CD8-positive, alpha-beta memory T cell (primary cell): ENCODE measurements around the gene PRRT4. TPM values are rescaled to one million over a fixed set of nuclear protein-coding genes. Genes with fewer than 3 reads are reported as not detected.
A peak's percentile ranks its signal among the peaks of the same experiment; 100 is the strongest.

Experiments
- CTCF ChIA-PET: fragments of 350-600 bp; sonication (Branson Sonifier 250); formaldehyde crosslinking; loops from one replicate; lab custom pipeline; 2021; ENCODE audit warnings: antibody characterized with exemption; lab: Charles Lee
- POLR2A ChIA-PET: fragments of 350-600 bp; sonication (Branson Sonifier 250); formaldehyde crosslinking; loops from one replicate; lab custom pipeline; 2021; ENCODE audit warnings: antibody characterized with exemption; lab: Charles Lee
- DNase-seq, 5 donors: peaks; one replicate each; pipeline versions ENCODE4 v3.0.0 to v3.0.0-alpha.2; 2020 to 2022; ENCODE audit warnings: mixed read lengths in 1 of 5
- H3K27ac ChIP-seq: one replicate; pipeline ENCODE4 v1.7.0; 2013; ENCODE audit warnings: low read depth, mild to moderate bottlenecking, low read length, moderate library complexity
- H3K27me3 ChIP-seq: 2 replicates; pipeline ENCODE4 v1.7.0; 2013; ENCODE audit warnings: low read length, mild to moderate bottlenecking; ENCODE audit not compliant: insufficient read depth, poor library complexity, severe bottlenecking
- H3K36me3 ChIP-seq: 2 replicates; pipeline ENCODE4 v1.7.0; 2013; ENCODE audit warnings: mild to moderate bottlenecking, low read length, moderate library complexity; ENCODE audit not compliant: insufficient read depth
- H3K4me1 ChIP-seq: 2 replicates; pipeline ENCODE4 v1.7.0; 2013; ENCODE audit warnings: mild to moderate bottlenecking, low read length, moderate library complexity; ENCODE audit not compliant: insufficient read depth
- H3K4me3 ChIP-seq: 2 replicates; pipeline ENCODE4 v1.7.0; 2013; ENCODE audit warnings: mild to moderate bottlenecking, low read length
- H3K9me3 ChIP-seq: 2 replicates; pipeline ENCODE4 v1.7.0; 2013; ENCODE audit warnings: mild to moderate bottlenecking, low read length
- H3K27ac Mint-ChIP-seq, 8 donors: one replicate each; pipeline ENCODE4 v1.8.0; 2020 to 2021; ENCODE audit warnings: mixed read lengths in 8 of 8, mild to moderate bottlenecking in 6 of 8, inconsistent platforms in 3 of 8, moderate library complexity in 3 of 8
- H3K27me3 Mint-ChIP-seq, 2 donors: one replicate each; pipeline ENCODE4 v1.8.0; 2020 to 2021; ENCODE audit warnings: mixed read lengths in 2 of 2, mild to moderate bottlenecking in 1 of 2, moderate library complexity in 1 of 2
- H3K36me3 Mint-ChIP-seq, 3 donors: one replicate each; pipeline ENCODE4 v1.8.0; 2020 to 2021; ENCODE audit warnings: mixed read lengths in 3 of 3, inconsistent platforms in 1 of 3, mild to moderate bottlenecking in 1 of 3
- H3K4me1 Mint-ChIP-seq, 3 donors: one replicate each; pipeline ENCODE4 v1.8.0; 2020 to 2021; ENCODE audit warnings: mixed read lengths in 3 of 3, inconsistent platforms in 1 of 3, mild to moderate bottlenecking in 1 of 3
- H3K4me3 Mint-ChIP-seq, 7 donors: one replicate each; pipeline ENCODE4 v1.8.0; 2020 to 2021; ENCODE audit warnings: mixed read lengths in 7 of 7, mild to moderate bottlenecking in 6 of 7, moderate library complexity in 4 of 7, inconsistent platforms in 2 of 7
- H3K9me3 Mint-ChIP-seq, 5 donors: one replicate each; pipeline ENCODE4 v1.8.0; 2020 to 2022; ENCODE audit warnings: mixed read lengths in 5 of 5, mild to moderate bottlenecking in 3 of 5, moderate library complexity in 2 of 5, inconsistent platforms in 1 of 5
- polyA plus RNA-seq: library from polyadenylated mRNA; unstranded; fragments of 300-500 nt; fragmentation: Illumina TruSeq; gene quantifications from one replicate; pipeline ENCODE4 v1.2.3, GENCODE V29; 2021
- total RNA-seq, 2 experiments: library from RNA; stranded (reverse); gene quantifications; one replicate each; pipeline ENCODE4 v1.2.3, GENCODE V29; 2021

The PRRT4 gene
- total and polyA plus RNA-seq, 3 experiments from 2014 or later, result 0.09 to 0.35 (median 0.22) TPM

DNA sequence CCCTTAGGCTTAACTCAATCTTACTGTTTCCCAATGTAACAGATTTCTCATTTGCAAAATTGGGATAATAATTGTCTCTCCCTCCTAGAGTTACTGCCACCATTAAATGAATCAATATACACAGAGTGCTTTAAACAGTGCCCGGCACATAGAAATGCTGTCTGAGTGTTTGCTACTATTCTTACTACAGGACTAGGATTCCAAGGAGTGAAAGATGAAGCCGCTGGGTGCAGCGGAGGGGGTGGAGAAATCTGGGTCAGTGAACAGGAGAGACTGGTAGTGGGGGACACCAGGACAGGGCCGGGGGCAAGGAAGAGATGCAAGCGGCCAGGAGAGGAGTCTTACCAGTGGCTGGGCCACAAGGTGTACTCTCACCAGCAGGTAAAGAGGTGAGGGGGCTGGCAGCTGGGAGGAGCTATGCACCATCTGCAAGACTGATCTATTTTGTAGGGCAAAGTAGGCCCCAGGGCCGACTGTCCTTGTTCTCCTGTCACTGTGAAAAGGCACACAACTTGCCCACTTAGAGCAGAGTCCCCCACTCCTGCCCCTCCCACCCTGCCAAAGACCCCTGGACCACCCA lies 18.5 kb upstream of the PRRT4 start:
- H3K27ac ChIP-seq, result no peak overlapping the region
- H3K9me3 Mint-ChIP-seq, result no peaks in the 10 kb centered on the region
- no peaks in the 10 kb centered on the region for H3K4me1 ChIP-seq
- POLR2A ChIA-PET, result no interaction called here
- no peaks in the 10 kb centered on the region for H3K27me3 ChIP-seq
- peaks cover 0 to 2% of the 10 kb centered on the region in 2 donors for H3K27me3 Mint-ChIP-seq
- no peaks in the 10 kb centered on the region for H3K36me3 Mint-ChIP-seq
- CTCF ChIA-PET, result interaction anchor here (1.3 to 2.3 kb wide), 2 partner anchors 7 to 36 kb away, joined by 4 to 8 read pairs; partner anchors contain the start of gene RBM28
- H3K36me3 ChIP-seq, result no peaks in the 10 kb centered on the region
- H3K4me3 ChIP-seq, result no peak overlapping the region
- H3K4me3 Mint-ChIP-seq, result no peak overlapping the region
- no peak for DNase-seq
- H3K4me1 Mint-ChIP-seq, result no peaks in the 10 kb centered on the region
- H3K27ac Mint-ChIP-seq, result peak overlapping the region in 3 of 8 donors; percentile 28 to 60 (median 46)
- no peaks in the 10 kb centered on the region for H3K9me3 ChIP-seq

DNA sequence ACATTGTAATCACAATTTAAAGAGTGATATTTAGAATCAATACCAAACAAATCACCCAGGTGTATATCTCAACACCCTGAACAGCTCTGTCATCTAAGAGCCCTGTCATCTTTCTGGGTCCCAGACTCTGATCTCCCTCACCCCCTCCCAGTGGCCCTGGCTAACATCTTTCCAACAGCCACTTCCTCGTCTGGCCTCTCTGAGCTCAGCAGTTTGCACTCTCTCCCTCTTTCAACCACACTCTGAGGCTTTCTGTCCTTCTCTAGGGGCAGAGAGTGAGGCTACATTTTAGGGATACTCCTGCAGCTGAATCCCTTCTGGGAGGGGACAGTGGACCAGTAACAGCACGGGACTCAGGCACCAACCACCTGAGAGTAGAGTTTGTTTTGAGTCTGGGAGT lies 17.1 kb upstream of the PRRT4 start:
- Mint-ChIP-seq H3K4me3 (no peak overlapping the region), H3K27me3 (peaks cover 2 to 4% of the 10 kb centered on the region in 2 donors), H3K36me3 (peaks cover 0 to 2% (median 0%) of the 10 kb centered on the region in 3 donors), H3K9me3 (peaks cover 0 to 2% (median 0%) of the 10 kb centered on the region in 5 donors), H3K27ac (no peak overlapping the region), H3K4me1 (no peaks in the 10 kb centered on the region)
- Histone ChIP-seq H3K4me3 (no peak overlapping the region), H3K4me1 (no peaks in the 10 kb centered on the region), H3K27me3 (no peaks in the 10 kb centered on the region), H3K9me3 (no peaks in the 10 kb centered on the region), H3K36me3 (no peaks in the 10 kb centered on the region), H3K27ac (no peak overlapping the region)
- POLR2A ChIA-PET, result no interaction called here
- CTCF ChIA-PET, result interaction anchor here (2.3 kb wide), 1 partner anchor 9 kb away, joined by 8 read pairs; no protein-coding TSS in a partner anchor
- no peak for DNase-seq

DNA sequence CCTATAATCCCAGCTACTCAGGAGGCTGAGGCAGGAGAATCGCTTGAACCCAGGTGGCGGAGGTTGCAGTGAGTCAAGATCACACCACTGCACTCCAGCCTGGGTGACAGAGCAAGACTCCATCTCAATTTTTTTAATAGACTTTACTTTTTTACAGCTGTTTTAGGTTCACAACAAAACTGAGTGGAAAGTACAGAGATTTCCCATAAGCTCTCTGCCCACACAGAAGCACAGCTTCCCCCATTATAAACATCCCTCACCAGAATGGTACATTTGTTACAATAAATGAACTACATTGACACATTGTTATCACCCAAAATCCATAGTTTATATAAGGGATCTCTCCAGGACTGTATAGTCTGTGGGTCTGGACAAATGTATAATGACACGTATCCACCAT lies 14.6 kb upstream of the PRRT4 start:
- no peak overlapping the region for H3K27ac ChIP-seq
- H3K9me3 ChIP-seq, result no peaks in the 10 kb centered on the region
- H3K9me3 Mint-ChIP-seq, result peaks cover 0 to 2% (median 0%) of the 10 kb centered on the region in 5 donors
- peaks cover 3 to 7% of the 10 kb centered on the region in 2 donors for H3K27me3 Mint-ChIP-seq
- DNase-seq, result no peak
- no peak overlapping the region for H3K4me3 Mint-ChIP-seq
- POLR2A ChIA-PET, result no interaction called here
- no peaks in the 10 kb centered on the region for H3K4me1 ChIP-seq
- H3K4me1 Mint-ChIP-seq, result no peaks in the 10 kb centered on the region
- no peaks in the 10 kb centered on the region for H3K27me3 ChIP-seq
- H3K36me3 ChIP-seq, result no peaks in the 10 kb centered on the region
- no peak overlapping the region for H3K27ac Mint-ChIP-seq
- CTCF ChIA-PET, result interaction anchor here (1.4 to 1.7 kb wide), 2 partner anchors 12 to 51 kb away, joined by 3 to 4 read pairs; no protein-coding TSS in a partner anchor
- peaks cover 0 to 2% (median 0%) of the 10 kb centered on the region in 3 donors for H3K36me3 Mint-ChIP-seq
- H3K4me3 ChIP-seq, result no peak overlapping the region

DNA sequence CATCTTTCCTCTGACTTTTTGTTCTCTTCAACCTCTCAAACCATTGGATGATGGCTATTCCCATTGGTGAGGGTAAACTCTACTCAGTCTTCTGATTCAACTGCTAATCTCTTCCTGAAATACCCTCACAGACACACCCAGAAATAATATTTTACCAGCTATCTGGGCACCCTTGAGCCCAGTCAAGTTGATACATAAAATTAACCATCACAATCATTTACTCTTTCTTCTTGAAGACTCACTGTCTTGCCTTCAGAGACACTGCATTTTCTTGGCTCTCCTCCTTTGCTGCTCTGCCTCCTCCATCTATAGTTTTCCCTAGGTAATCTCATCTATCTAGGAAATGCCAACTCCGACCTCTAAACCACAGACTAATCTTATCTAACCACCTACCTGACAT lies 12.6 kb upstream of the PRRT4 start:
- CTCF ChIA-PET, result interaction anchor here (1.5 to 3.0 kb wide), 2 partner anchors 13 to 24 kb away, joined by 3 to 13 read pairs; no protein-coding TSS in a partner anchor
- no peak overlapping the region for H3K4me3 ChIP-seq
- H3K9me3 ChIP-seq, result no peaks in the 10 kb centered on the region
- H3K36me3 ChIP-seq, result no peaks in the 10 kb centered on the region
- no peaks in the 10 kb centered on the region for H3K27me3 ChIP-seq
- Mint-ChIP-seq H3K9me3 (peaks cover 0 to 2% (median 0%) of the 10 kb centered on the region in 5 donors), H3K27ac (no peak overlapping the region), H3K27me3 (peaks cover 3 to 7% of the 10 kb centered on the region in 2 donors), H3K4me3 (no peak overlapping the region), H3K36me3 (peaks cover 0 to 2% (median 0%) of the 10 kb centered on the region in 3 donors), H3K4me1 (no peaks in the 10 kb centered on the region)
- no peak for DNase-seq
- no peaks in the 10 kb centered on the region for H3K4me1 ChIP-seq
- POLR2A ChIA-PET, result no interaction called here
- H3K27ac ChIP-seq, result no peak overlapping the region

DNA sequence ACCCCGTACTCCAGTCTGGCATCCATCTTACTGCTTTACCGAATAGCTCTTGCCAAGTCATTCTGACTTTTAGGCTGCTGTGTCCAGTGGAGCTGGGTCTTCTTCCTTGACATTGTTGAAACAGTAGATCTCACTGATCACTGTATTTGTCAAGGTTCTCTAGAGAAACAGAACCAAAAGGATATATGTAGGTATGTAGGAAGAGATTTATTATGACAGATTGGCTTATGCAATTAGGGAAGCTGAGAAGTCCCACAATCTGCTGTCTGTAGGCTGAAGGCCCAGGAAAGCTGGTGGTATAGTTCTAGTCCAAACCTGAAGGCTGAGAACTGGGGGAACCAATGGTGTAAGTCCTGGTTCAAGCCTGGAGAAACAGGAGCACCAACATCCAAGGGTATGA lies 12.1 kb upstream of the PRRT4 start:
- no peaks in the 10 kb centered on the region for H3K9me3 ChIP-seq
- Mint-ChIP-seq H3K27ac (peak overlapping the region in 1 of 8 donors; percentile 29), H3K9me3 (peaks cover 0 to 2% (median 0%) of the 10 kb centered on the region in 5 donors), H3K4me1 (no peaks in the 10 kb centered on the region), H3K4me3 (no peak overlapping the region), H3K27me3 (peaks cover 3 to 7% of the 10 kb centered on the region in 2 donors), H3K36me3 (peaks cover 0 to 2% (median 0%) of the 10 kb centered on the region in 3 donors)
- no peaks in the 10 kb centered on the region for H3K36me3 ChIP-seq
- no peak overlapping the region for H3K4me3 ChIP-seq
- H3K27me3 ChIP-seq, result no peaks in the 10 kb centered on the region
- H3K4me1 ChIP-seq, result no peaks in the 10 kb centered on the region
- no peak for DNase-seq
- no peak overlapping the region for H3K27ac ChIP-seq
- ChIA-PET POLR2A (no interaction called here), CTCF (interaction anchor here (1.1 to 3.0 kb wide), 5 partner anchors 10 to 26 kb away, joined by 3 to 13 read pairs (median 4); no protein-coding TSS in a partner anchor)

DNA sequence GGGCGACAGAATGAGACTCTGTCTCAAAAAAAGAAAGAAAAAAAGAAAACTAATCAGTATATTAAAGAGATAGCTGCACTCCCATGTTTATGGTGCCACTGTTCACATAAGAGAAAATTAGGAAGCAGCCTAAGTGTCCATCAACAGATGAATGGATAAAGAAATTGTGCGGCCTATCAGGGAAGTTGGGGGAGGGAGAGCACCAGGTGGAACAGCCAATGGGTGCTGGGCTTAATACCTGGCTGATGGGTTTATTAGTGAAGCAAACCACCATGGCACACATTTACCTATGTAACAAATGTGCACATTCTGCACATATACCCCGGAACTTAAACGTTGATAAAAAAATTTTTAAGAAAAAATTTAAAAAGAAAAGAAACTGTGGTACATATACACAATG lies 9.0 kb upstream of the PRRT4 start:
- Histone ChIP-seq H3K9me3 (no peaks in the 10 kb centered on the region), H3K27me3 (no peaks in the 10 kb centered on the region), H3K4me1 (no peaks in the 10 kb centered on the region), H3K27ac (no peak overlapping the region), H3K36me3 (no peaks in the 10 kb centered on the region), H3K4me3 (no peak overlapping the region)
- ChIA-PET POLR2A (no interaction called here), CTCF (no interaction called here)
- Mint-ChIP-seq H3K9me3 (peaks cover 0 to 2% (median 0%) of the 10 kb centered on the region in 5 donors), H3K27ac (peak overlapping the region in 1 of 8 donors; percentile 59), H3K4me3 (no peak overlapping the region), H3K36me3 (peaks cover 0 to 2% (median 0%) of the 10 kb centered on the region in 3 donors), H3K4me1 (no peaks in the 10 kb centered on the region), H3K27me3 (peaks cover 13 to 31% of the 10 kb centered on the region in 2 donors)
- DNase-seq, result no peak

DNA sequence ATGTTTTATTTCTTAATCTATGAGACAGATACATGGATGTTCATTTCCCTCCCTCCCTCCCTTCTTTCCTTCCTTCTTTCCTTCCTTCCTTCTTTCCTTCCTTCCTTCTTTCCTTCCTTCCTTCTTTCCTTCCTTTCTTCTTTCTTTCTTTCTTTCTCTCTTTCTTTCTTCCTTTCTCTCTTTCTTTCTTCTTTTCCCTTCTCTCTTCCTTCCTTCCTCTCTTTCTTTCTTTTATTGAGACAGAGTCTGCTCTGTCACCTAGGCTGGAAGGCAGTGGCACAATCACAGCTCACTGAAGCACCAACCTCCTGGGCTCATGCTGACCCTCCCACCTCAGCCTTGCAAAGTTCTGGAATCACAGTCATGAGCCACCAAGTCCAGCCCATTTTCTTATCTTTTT lies 5.5 kb upstream of the PRRT4 start:
- no peak overlapping the region for H3K27ac Mint-ChIP-seq
- H3K36me3 Mint-ChIP-seq, result no peaks in the 10 kb centered on the region
- H3K27ac ChIP-seq, result no peak overlapping the region
- H3K36me3 ChIP-seq, result no peaks in the 10 kb centered on the region
- H3K27me3 ChIP-seq, result peaks cover 19% of the 10 kb centered on the region
- H3K4me3 ChIP-seq, result no peak overlapping the region
- no peak for DNase-seq
- H3K4me1 Mint-ChIP-seq, result peaks cover 4 to 12% (median 7%) of the 10 kb centered on the region in 3 donors
- H3K9me3 Mint-ChIP-seq, result no peaks in the 10 kb centered on the region
- ChIA-PET POLR2A (no interaction called here), CTCF (no interaction called here)
- H3K9me3 ChIP-seq, result no peaks in the 10 kb centered on the region
- peaks cover 23 to 62% of the 10 kb centered on the region in 2 donors for H3K27me3 Mint-ChIP-seq
- peaks cover 4% of the 10 kb centered on the region for H3K4me1 ChIP-seq
- H3K4me3 Mint-ChIP-seq, result no peak overlapping the region

DNA sequence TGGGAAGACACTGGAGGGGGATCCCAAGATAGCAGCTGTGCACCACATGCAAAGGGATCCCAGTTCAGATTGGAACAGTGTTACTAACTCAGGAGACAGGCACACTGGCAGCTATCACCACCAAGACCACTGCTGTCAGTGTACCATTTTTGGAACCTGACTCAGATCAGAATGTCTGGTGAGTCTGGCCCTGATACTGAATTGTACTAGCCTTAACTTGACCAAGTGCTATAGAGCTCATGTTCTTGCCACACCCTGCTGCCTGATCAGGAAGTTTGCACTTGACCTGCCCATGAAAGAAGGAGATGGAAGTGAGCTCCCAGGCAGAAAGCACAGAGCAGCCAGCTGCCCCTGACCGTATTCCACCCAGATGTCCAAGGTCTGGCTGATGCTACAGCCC lies 4.8 kb upstream of the PRRT4 start:
- no peaks in the 10 kb centered on the region for H3K9me3 Mint-ChIP-seq
- DNase-seq, result no peak
- Histone ChIP-seq H3K27ac (no peak overlapping the region), H3K4me1 (peaks cover 6% of the 10 kb centered on the region), H3K9me3 (no peaks in the 10 kb centered on the region), H3K4me3 (no peak overlapping the region), H3K36me3 (no peaks in the 10 kb centered on the region), H3K27me3 (peaks cover 19% of the 10 kb centered on the region)
- H3K27ac Mint-ChIP-seq, result no peak overlapping the region
- no peaks in the 10 kb centered on the region for H3K36me3 Mint-ChIP-seq
- H3K27me3 Mint-ChIP-seq, result peaks cover 26 to 63% of the 10 kb centered on the region in 2 donors
- peaks cover 8 to 15% (median 10%) of the 10 kb centered on the region in 3 donors for H3K4me1 Mint-ChIP-seq
- ChIA-PET POLR2A (no interaction called here), CTCF (no interaction called here)
- no peak overlapping the region for H3K4me3 Mint-ChIP-seq
